UCSD-AML1 (cell line): ENCODE data around the gene GPHB5.

Experiments
- DNase-seq: peaks from one replicate; lab custom pipeline; 2025; ENCODE audit not compliant: unreplicated experiment; lab: John Stamatoyannopoulos, UW

GPHB5 gene

DNA sequence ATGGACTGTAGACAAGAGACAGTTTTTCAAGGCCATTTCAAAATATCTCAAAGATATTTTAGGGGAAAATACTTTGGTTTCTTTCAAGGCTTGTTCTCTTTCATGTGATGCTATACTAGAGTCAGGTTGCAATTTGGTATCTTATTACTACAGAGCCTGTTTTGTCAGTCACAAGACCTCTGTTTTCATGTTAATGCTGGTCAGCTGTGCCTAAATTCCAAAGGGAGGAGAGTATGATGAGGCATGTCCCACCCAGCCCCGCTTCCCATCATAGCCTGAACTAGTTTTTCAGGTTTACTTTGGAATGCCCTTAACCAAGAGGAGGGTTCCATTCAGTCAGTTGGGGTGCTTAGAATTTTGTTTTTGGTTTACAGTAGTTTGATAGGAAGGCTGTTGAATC, 52.6 kb downstream of the GPHB5 start:
- DNase-seq = no peak
